DND-41 (cell line): ENCODE measurements around the gene TP63.

Experiments
- ATAC-seq: fragments of 200-7000 bp; cut with Tn5 transposase; 3 replicates; pipeline ENCODE4 v1.9.1; 2021; ENCODE audit warnings: low read depth; ENCODE audit not compliant: insufficient read depth
- DNase-seq: peaks from one replicate; pipeline ENCODE4 v3.0.0-alpha.2; 2020
- H2AFZ ChIP-seq: 2 replicates; pipeline ENCODE4 v1.6.0; 2012; ENCODE audit warnings: low read depth, low read length
- H3K27ac ChIP-seq: 2 replicates; pipeline ENCODE4 v1.5.1; 2012; ENCODE audit warnings: low read length, inconsistent platforms
- H3K27me3 ChIP-seq: fragments of 200-600 bp; sonication (generic); 2 replicates; pipeline ENCODE4 v1.6.0; 2012; ENCODE audit warnings: low read length, mild to moderate bottlenecking, inconsistent platforms; ENCODE audit not compliant: insufficient read depth, poor library complexity
- H3K36me3 ChIP-seq: 2 replicates; pipeline ENCODE4 v1.5.1; 2012; ENCODE audit warnings: low read length, inconsistent platforms; ENCODE audit not compliant: insufficient read depth
- H3K4me1 ChIP-seq: 2 replicates; pipeline ENCODE4 v1.5.1; 2012; ENCODE audit warnings: mild to moderate bottlenecking, low read length; ENCODE audit not compliant: insufficient read depth
- H3K4me2 ChIP-seq: 2 replicates; pipeline ENCODE4 v1.6.0; 2012; ENCODE audit warnings: mild to moderate bottlenecking, moderate library complexity, low read length, inconsistent platforms; ENCODE audit not compliant: insufficient read depth
- H3K4me3 ChIP-seq, 2 experiments: fragments of 200-600 bp in 1 of 2; shearing (Covaris generic) in 1 of 2; 2 replicates each; pipeline ENCODE4 v1.5.1; 2012 to 2016; ENCODE audit warnings: inconsistent platforms in 2 of 2, low read length in 2 of 2, mild to moderate bottlenecking in 2 of 2, low read depth in 1 of 2, moderate library complexity in 1 of 2
- H3K79me2 ChIP-seq: 2 replicates; pipeline ENCODE4 v1.6.0; 2012; ENCODE audit warnings: low read length, inconsistent platforms; ENCODE audit not compliant: insufficient read depth
- H3K9ac ChIP-seq: 2 replicates; pipeline ENCODE4 v1.6.0; 2012; ENCODE audit warnings: low read depth, mild to moderate bottlenecking, inconsistent platforms, low read length, moderate library complexity
- H3K9me3 ChIP-seq: 2 replicates; pipeline ENCODE4 v1.5.1; 2012; ENCODE audit warnings: low read length, moderate library complexity, mild to moderate bottlenecking, inconsistent platforms; ENCODE audit not compliant: insufficient read depth, severe bottlenecking
- H4K20me1 ChIP-seq: 2 replicates; pipeline ENCODE4 v1.6.0; 2012; ENCODE audit warnings: low read length; ENCODE audit not compliant: insufficient read depth
- EZH2 ChIP-seq: IDR thresholded peaks from 3 replicates; pipeline ENCODE4 v1.6.1; 2012; ENCODE audit warnings: borderline replicate concordance, low read depth, mild to moderate bottlenecking, moderate library complexity, low read length, inconsistent platforms; ENCODE audit not compliant: severe bottlenecking
- TF ChIP-seq, protein P1 (sequence below): IDR thresholded peaks from 2 replicates; pipeline ENCODE4 v1.5.1; 2012; ENCODE audit warnings: borderline replicate concordance, low read length, moderate library complexity, mild to moderate bottlenecking; ENCODE audit not compliant: poor library complexity, severe bottlenecking; ENCODE audit errors: extremely low read depth

The TP63 gene

DNA sequence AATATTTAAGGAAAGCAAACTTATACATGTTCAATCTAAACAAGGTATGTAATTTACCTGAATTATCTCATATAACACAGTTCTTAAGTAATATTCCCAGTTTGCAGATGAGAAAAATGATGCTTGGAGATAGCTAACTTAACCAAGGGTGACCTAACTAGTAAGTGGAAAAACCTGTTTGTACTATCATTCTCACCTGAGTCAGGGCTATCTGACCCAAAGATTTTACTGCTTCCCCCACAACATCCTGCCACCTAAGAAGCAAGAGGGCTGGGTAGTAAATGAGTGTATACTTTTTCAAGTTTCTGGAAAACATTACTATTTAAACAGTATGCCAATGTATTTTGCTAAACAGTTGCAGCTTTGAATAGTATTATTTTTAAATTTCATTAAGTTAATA lies 10.6 kb downstream of the TP63 start:
- no peak overlapping the region for H3K9ac ChIP-seq
- no peak overlapping the region for H3K4me2 ChIP-seq
- H3K79me2 ChIP-seq: no peaks in the 10 kb centered on the region
- H3K9me3 ChIP-seq: no peaks in the 10 kb centered on the region
- no peak overlapping the region for H3K27ac ChIP-seq
- no peaks in the 10 kb centered on the region for H3K36me3 ChIP-seq
- ATAC-seq (no peak), DNase-seq (no peak)
- H3K4me1 ChIP-seq: no peaks in the 10 kb centered on the region
- no peak overlapping the region for H3K4me3 ChIP-seq
- TF ChIP-seq EZH2: no peak
- TF ChIP-seq, protein P1, sequence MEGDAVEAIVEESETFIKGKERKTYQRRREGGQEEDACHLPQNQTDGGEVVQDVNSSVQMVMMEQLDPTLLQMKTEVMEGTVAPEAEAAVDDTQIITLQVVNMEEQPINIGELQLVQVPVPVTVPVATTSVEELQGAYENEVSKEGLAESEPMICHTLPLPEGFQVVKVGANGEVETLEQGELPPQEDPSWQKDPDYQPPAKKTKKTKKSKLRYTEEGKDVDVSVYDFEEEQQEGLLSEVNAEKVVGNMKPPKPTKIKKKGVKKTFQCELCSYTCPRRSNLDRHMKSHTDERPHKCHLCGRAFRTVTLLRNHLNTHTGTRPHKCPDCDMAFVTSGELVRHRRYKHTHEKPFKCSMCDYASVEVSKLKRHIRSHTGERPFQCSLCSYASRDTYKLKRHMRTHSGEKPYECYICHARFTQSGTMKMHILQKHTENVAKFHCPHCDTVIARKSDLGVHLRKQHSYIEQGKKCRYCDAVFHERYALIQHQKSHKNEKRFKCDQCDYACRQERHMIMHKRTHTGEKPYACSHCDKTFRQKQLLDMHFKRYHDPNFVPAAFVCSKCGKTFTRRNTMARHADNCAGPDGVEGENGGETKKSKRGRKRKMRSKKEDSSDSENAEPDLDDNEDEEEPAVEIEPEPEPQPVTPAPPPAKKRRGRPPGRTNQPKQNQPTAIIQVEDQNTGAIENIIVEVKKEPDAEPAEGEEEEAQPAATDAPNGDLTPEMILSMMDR: no peak
- no peak overlapping the region for H2AFZ ChIP-seq
- H4K20me1 ChIP-seq: no peaks in the 10 kb centered on the region
- no peaks in the 10 kb centered on the region for H3K27me3 ChIP-seq

DNA sequence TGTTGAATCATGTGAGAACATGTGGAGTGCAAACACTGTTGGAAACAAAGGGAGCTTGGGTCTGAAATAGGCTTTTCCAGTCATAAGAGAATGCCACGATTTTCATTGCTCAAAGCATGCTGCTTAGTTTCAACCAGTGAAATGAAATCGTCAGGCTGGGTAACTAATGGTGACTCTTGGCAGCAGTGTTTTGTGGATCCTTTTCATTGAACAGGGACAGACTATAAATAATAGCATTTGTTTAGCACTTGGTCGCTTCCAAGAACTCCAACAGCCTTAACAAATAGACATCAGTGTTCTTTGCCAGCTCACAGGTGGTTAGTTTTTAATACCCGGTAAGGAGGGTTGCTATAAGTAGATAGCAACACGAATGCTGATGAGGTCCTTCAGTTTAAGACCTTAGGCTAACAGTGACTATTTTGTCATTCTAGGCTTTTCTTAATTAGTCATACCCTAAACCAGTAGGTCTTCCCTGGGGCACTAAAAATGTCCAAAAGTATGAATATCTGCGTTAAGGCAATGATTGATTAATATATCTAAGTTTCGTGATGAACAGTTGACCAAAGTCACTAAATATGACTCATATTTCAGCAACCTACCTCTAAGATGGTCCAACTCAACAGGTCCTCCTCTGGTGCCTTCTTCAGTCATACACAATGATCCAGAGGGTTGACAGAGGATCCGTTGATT lies 15.8 kb downstream of the TP63 start:
- H3K79me2 ChIP-seq: no peaks in the 10 kb centered on the region
- ATAC-seq: no peak

DNA sequence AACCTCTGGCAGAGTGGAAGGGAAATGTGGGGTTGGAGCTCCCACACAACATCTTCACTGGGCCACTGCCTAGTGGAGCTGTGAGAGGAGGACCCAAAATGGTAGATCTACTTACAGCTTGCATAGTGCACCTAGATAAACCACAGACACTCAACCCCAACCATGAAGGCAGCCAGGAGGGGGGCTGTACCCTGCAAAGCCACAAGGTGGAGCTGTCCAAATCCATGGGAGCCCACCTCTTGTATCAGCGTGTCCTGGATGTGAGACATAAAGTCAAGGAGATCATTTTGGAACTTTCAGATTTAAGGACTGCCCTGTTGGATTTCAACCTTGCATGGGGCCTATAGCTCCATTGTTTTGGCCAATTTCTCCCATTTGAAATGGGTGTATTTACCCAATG lies 20.9 kb downstream of the TP63 start:
- TF ChIP-seq EZH2: no peak
- TF ChIP-seq, protein P1: peak; percentile 60
- no peak overlapping the region for H3K9ac ChIP-seq
- ATAC-seq (no peak), DNase-seq (peak; percentile 12)
- peaks cover 2% of the 10 kb centered on the region for H3K9me3 ChIP-seq
- H2AFZ ChIP-seq: no peak overlapping the region
- H3K79me2 ChIP-seq: no peaks in the 10 kb centered on the region
- H3K27me3 ChIP-seq: no peaks in the 10 kb centered on the region
- no peak overlapping the region for H3K27ac ChIP-seq
- H3K36me3 ChIP-seq: no peaks in the 10 kb centered on the region
- H3K4me2 ChIP-seq: no peak overlapping the region
- H3K4me3 ChIP-seq: no peak overlapping the region
- no peaks in the 10 kb centered on the region for H3K4me1 ChIP-seq
- no peaks in the 10 kb centered on the region for H4K20me1 ChIP-seq

More for the DNA sequence above, 15.8 kb downstream of the TP63 start:
- Histone ChIP-seq H3K27me3 (no peaks in the 10 kb centered on the region), H3K27ac (no peak overlapping the region), H3K4me3 (no peak overlapping the region), H2AFZ (no peak overlapping the region), H3K9me3 (no peaks in the 10 kb centered on the region), H4K20me1 (no peaks in the 10 kb centered on the region), H3K36me3 (no peaks in the 10 kb centered on the region), H3K9ac (no peak overlapping the region), H3K4me1 (no peaks in the 10 kb centered on the region), H3K4me2 (no peak overlapping the region)
- TF ChIP-seq, protein P1: no peak
- no peak for TF ChIP-seq EZH2
- DNase-seq: no peak

DNA sequence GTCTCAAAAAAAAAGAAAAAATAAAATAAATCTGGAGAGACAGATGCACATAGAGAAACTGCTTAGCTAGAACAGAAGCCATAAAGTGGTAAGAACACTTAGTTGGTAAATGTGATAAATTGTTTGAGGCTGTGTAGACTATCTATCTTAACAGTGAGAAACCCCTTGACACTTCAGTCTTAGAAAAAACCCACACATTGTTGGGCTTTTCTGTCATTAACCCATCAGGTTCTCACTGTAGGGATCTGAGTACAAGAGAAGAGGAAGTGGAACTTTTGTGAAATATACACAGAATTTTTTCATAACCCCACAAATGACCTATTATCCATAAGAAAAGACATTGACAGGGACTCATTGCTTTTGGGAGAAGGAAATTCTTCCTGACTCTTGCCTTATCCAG lies 24.4 kb downstream of the TP63 start:
- Histone ChIP-seq H4K20me1 (no peaks in the 10 kb centered on the region), H3K27ac (no peak overlapping the region), H2AFZ (no peak overlapping the region), H3K4me2 (no peak overlapping the region), H3K36me3 (no peaks in the 10 kb centered on the region), H3K9ac (no peak overlapping the region), H3K79me2 (no peaks in the 10 kb centered on the region), H3K9me3 (peaks cover 2% of the 10 kb centered on the region), H3K4me1 (no peaks in the 10 kb centered on the region), H3K27me3 (no peaks in the 10 kb centered on the region), H3K4me3 (no peak overlapping the region)
- TF ChIP-seq, protein P1: no peak
- TF ChIP-seq EZH2: no peak
- ATAC-seq (no peak), DNase-seq (no peak)
